Measurements from ENCODE around the gene LAMA2.
"Not testable (repeated sequence)": the region's sequence is repeated elsewhere in the genome, so short reads cannot be mapped to it uniquely, and the experiment has no call there.

The LAMA2 gene

GRCh38 chr6:129084406-129084805 is 201.5 kb downstream of the LAMA2 start:
- no peak for DNase-seq

DNA sequence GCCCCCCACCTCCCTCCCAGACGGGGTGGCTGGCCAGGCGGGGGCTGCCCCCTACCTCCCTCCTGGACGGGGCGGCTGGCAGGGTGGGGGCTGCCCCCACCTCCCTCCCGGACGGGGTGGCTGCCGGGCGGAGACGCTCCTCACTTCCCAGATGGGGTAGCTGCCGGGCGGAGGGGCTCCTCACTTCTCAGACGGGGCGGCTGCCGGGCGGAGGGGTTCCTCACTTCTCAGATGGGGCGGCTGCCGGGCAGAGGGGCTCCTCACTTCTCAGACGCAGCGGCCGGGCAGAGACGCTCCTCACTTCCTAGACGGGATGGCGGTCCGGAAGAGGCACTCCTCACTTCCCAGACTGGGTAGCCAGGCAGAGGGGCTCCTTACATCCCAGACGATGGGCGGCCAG is 205.5 kb downstream of the LAMA2 start:
- DNase-seq = not testable (repeated sequence)

DNA sequence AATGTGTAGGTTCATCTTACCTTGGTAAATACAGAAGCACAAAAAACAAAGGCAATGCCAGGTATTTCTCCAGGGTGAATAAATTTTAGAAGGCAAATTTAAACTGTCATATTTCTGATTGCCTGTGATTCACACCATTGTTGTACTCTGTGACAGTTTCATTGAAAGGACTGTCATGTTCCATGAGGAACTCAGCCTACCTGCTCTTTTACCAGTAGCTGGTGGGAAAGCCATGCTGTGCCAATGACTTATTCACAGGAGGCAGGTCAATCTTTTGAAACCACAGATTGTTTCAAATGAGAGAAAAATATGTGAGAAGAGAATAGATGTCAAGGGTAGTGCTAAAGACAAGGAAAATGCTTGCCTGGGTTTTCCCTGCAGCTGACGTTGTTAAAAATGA is 206.4 kb downstream of the LAMA2 start:
- DNase-seq = no peak

GRCh38 chr6:129094147-129094546 is 211.2 kb downstream of the LAMA2 start:
- DNase-seq = no peak

DNA sequence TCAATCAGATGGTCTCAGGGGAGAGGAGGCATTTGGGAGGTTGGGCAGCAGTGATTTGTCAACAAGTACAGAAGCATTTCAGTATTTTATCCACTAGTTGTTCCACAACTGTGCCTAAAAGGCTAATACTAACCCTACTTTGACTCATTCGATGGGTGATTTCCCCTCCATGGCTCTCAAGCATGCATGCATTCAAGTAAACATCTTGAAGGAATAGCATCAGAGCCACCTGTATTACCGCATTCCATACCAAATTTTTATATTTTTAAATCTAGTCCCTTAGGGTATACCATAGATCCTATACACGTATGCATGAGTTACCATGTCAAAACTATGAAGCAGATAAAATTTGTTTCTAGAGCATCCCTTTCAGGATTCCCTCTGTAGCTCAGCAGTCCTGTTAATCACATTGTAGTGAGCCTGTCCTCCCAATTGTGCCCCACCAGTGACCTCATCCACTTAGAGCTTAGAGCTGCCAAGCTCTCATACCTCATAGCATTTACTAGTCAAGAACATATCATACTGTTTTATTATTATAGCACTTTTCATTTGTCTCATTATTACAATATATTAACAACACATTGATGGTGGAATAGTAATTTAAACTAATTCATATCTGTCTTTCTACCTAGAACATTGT is 213.8 kb downstream of the LAMA2 start:
- DNase-seq = no peak

- no peak for DNase-seq
Measured at GRCh38 chr6:129098061-129098553, 215.2 kb downstream of the LAMA2 start.

GRCh38 chr6:129099696-129100095 is 216.8 kb downstream of the LAMA2 start:
- DNase-seq = no peak

GRCh38 chr6:129100164-129100563 is 217.2 kb downstream of the LAMA2 start:
- DNase-seq = no peak

- DNase-seq = no peak
Measured at GRCh38 chr6:129102741-129103140, 219.8 kb downstream of the LAMA2 start.

- no peak for DNase-seq
Measured at GRCh38 chr6:129104131-129104530, 221.2 kb downstream of the LAMA2 start.

DNA sequence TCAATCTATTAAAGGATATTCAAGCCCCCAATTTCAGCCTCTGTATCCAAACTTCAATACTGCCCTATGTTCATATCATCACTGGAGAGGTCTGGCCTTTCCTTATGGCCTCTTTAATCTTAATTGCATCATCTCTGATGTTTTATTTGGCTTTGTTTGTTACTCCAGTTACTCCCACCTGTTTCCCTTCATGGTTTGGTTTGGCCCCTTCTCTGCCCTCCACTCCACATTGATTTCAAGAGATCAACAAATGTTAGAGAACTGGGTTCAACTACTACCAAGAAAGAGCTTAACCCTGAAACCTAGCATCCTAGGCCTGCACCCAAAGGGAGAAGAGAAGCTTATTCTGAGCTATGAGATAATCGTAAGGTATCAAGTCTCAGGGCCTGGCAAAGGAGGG is 221.6 kb downstream of the LAMA2 start:
- DNase-seq = no peak

DNA sequence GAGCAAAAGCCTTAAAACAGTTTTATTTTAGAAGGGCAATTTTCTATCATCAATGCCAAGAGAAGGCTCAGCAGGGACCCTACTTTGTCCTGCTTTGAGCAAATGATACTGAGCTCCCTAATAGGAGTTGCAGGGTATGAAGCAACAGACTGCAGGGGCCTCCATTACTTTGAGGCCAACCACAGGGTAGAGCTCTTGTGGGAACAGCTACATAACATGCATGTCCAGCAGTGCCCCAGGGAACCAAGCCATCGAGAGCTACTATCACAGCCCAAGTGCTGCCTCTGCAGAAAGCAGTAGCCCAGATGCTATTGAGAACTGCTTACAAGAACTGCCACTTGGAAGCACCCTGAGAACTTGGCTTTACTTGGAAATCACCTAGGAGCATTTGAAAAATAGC is 222.1 kb downstream of the LAMA2 start:
- no peak for DNase-seq

DNA sequence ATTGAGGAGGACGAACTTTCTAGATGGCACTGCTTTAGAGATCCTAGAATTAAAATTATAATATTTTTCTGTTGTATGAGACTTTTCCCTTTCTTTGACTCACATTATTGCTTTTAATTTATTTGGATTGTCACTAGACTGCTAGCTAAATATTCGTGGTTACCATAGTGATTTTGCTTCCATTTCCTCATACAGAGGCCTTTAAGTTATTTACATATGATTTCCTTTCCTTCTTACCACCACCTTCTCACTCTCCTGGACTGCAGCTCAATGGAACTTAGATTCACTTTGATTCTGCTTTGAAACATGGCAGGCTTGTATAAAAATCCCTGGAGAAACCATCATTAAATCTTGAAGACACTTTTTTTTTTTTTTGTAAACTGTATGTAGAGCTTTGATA is 222.9 kb downstream of the LAMA2 start:
- DNase-seq = no peak

- DNase-seq = no peak
Measured at GRCh38 chr6:129108337-129108736, 225.4 kb downstream of the LAMA2 start.

- DNase-seq = no peak
Measured at GRCh38 chr6:129110690-129111343, 227.9 kb downstream of the LAMA2 start.

GRCh38 chr6:129111346-129111745 is 228.4 kb downstream of the LAMA2 start:
- no peak for DNase-seq

DNA sequence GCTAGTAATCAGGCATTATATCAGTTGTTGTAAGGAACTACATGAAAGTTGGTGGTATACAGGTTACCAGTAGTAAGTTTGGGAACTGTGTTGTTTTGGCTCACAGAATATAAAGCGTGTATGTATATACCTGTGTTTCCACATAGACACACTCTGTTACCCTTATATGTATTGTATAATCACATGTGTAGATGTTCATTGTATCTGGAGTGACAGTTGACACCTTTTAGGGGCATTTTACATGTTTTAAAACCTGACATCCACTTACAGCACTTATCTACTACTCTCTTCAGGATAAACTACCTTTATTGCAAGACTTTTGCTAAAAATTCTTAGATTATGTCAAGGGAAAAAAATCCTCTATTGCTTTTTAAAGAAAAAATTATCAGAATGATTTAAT is 228.9 kb downstream of the LAMA2 start:
- DNase-seq = no peak

GRCh38 chr6:129112591-129112990 is 229.7 kb downstream of the LAMA2 start:
- no peak for DNase-seq

DNA sequence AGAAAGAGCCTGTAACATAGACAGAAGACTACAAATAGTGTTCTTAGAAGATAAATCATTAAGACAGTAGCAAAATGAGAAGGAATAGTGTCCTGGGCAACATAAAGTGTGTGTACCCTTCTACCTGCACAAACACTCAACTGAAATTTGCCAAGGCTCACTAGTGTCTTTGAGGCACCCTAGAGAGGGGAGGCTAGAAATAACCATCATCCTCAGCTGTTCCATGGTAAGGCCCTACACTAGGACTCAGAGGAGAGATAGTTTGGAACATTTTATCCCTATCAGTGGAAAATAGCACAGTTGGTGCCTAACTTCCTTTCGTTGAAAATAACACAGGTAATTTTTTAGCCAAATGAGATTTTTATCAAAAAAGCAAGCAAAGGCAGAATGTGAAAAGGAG is 230.7 kb downstream of the LAMA2 start:
- DNase-seq = no peak

- no peak for DNase-seq
Measured at GRCh38 chr6:129114636-129115391, 231.9 kb downstream of the LAMA2 start.

DNA sequence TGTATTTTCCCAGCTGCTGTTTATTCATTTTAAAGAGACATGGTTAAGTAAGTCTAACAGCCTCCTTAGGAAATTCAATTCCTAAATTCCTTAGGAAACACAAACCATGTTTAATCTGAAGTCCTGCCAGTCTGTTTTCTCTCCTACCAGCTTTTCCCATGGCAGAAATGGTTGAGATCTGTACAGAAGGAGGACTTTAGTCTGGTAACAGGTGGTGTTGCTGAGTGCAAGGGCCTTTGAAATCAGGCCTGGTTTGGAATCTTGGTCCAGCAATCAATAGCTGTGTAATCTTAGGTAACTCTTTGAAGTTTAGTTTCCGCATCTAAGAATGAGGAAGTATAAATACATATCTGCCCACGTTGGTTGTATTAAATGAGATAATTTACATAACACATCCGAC is 232.5 kb downstream of the LAMA2 start:
- no peak for DNase-seq

GRCh38 chr6:129117355-129117754 is 234.4 kb downstream of the LAMA2 start:
- DNase-seq = no peak

- no peak for DNase-seq
Measured at GRCh38 chr6:129120856-129121638, 238.1 kb downstream of the LAMA2 start.
